NCI-H1436 treated with DMSO at 0.1 percent for 48 hours (cell line): ENCODE data around the gene LRATD1.

Source experiments
- DNase-seq: peaks from one replicate; lab custom pipeline; 2025; lab: John Stamatoyannopoulos, UW

Gene LRATD1

GRCh38 chr2:14633461-14634181 is 1.1 kb downstream of the LRATD1 start:
- DNase-seq = no peak

GRCh38 chr2:14634182-14634488 is 1.6 kb downstream of the LRATD1 start:
- no peak for DNase-seq

- DNase-seq = no peak
These were observed 2.2 kb downstream of the LRATD1 start for GRCh38 chr2:14634489-14635390.

GRCh38 chr2:14635391-14635871 is 2.9 kb downstream of the LRATD1 start:
- no peak for DNase-seq

- DNase-seq = no peak
These were observed 6.0 kb downstream of the LRATD1 start for GRCh38 chr2:14638488-14638887.

GRCh38 chr2:14641116-14641515 is 8.6 kb downstream of the LRATD1 start:
- no peak for DNase-seq

- no peak for DNase-seq
These were observed 10.0 kb downstream of the LRATD1 start for GRCh38 chr2:14642499-14642898.

GRCh38 chr2:14647714-14648113 is 15.2 kb downstream of the LRATD1 start:
- no peak for DNase-seq

GRCh38 chr2:14650066-14650465 is 17.5 kb downstream of the LRATD1 start:
- DNase-seq = no peak

- DNase-seq = no peak
These were observed 22.3 kb downstream of the LRATD1 start for GRCh38 chr2:14654835-14655282.

GRCh38 chr2:14656146-14656545 is 23.6 kb downstream of the LRATD1 start:
- no peak for DNase-seq

- DNase-seq = no peak
These were observed 28.6 kb downstream of the LRATD1 start for GRCh38 chr2:14661163-14661562.

- no peak for DNase-seq
These were observed 40.9 kb downstream of the LRATD1 start for GRCh38 chr2:14673351-14673875.

GRCh38 chr2:14675489-14675888 is 43.0 kb downstream of the LRATD1 start:
- DNase-seq = no peak

- DNase-seq = no peak
These were observed 43.9 kb downstream of the LRATD1 start for GRCh38 chr2:14676371-14676770.

- no peak for DNase-seq
These were observed 44.5 kb downstream of the LRATD1 start for GRCh38 chr2:14677039-14677438.

- DNase-seq = no peak
These were observed 46.2 kb downstream of the LRATD1 start for GRCh38 chr2:14678761-14679160.

- DNase-seq = no peak
These were observed 49.1 kb downstream of the LRATD1 start for GRCh38 chr2:14681608-14682007.
